Measurements from ENCODE around the gene CYB561. TPM values are rescaled to one million over a fixed set of nuclear protein-coding genes. Genes with fewer than 3 reads are reported as not detected.

The CYB561 gene
- total RNA-seq, 1 experiment from 2014 or later = 52.1 TPM

DNA sequence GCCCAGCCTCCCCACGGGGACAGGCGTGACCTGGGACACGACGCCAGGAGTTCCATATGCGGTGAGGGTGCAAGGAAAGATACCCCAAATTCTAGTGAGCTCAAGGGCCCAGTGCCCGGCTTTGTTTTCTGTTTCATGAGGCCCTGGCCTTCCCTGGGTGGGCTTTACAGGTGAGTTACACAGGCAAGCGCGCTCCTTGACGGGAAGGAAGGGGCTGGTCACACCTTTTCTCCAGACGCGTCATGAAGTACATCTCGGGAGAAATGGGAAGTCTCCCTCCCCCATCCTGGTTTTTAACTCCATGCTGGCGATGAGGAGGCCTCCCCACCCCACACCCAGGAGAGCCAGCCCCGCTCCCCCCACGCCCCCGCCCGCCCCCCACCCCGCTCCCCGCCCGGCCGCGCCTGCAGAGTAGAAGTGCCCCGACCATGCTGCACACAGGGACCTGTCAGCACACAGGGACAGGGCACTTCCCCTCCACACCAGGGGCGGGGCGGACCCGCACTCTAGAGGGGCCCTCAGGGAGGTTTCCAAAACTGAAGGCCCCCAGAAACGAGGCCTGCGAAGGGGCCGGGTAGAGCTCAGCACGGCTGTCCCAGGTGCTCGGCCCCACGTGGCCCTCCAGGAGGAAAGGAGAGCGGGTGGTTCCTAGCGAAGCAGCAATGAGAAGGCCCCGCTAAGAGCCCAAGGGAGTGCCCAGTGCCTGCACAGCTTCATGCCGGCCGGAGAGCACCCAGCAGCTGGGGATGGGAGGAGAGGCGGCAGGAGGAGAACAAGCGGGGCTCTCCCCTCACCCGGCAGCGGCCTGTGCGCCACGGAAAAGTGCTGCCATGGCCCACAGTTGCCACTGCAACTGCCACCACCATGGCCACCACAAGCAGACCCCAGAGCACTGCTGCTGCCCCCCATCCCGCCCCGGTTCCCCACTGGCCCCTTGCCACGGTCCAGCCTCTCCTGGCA, 7.7 kb downstream of the CYB561 start:
- TF ChIP-seq, protein P1, sequence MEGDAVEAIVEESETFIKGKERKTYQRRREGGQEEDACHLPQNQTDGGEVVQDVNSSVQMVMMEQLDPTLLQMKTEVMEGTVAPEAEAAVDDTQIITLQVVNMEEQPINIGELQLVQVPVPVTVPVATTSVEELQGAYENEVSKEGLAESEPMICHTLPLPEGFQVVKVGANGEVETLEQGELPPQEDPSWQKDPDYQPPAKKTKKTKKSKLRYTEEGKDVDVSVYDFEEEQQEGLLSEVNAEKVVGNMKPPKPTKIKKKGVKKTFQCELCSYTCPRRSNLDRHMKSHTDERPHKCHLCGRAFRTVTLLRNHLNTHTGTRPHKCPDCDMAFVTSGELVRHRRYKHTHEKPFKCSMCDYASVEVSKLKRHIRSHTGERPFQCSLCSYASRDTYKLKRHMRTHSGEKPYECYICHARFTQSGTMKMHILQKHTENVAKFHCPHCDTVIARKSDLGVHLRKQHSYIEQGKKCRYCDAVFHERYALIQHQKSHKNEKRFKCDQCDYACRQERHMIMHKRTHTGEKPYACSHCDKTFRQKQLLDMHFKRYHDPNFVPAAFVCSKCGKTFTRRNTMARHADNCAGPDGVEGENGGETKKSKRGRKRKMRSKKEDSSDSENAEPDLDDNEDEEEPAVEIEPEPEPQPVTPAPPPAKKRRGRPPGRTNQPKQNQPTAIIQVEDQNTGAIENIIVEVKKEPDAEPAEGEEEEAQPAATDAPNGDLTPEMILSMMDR (IDR thresholded peaks at IDR 0.05; ENCODE audit: unreplicated experiment) = no peak
- intact Hi-C loops (cut with micrococcal nuclease; ENCODE audit: unreplicated experiment) = no loop called here
- Mint-ChIP-seq H3K27me3 (ENCODE audit: unreplicated experiment) (no peaks in the 10 kb centered on the region), H3K27ac (ENCODE audit: unreplicated experiment) (no peak overlapping the region), H3K4me1 (ENCODE audit: low read depth, unreplicated experiment) (peaks cover 11% of the 10 kb centered on the region), H3K9me3 (ENCODE audit: low read depth, unreplicated experiment) (no peaks in the 10 kb centered on the region), H3K4me3 (ENCODE audit: low read depth, unreplicated experiment) (no peak overlapping the region), H3K36me3 (ENCODE audit: insufficient read depth, unreplicated experiment) (peaks cover 8% of the 10 kb centered on the region)
- no peak for DNase-seq
- CTCF ChIA-PET = no interaction called here
- no TSS peak for BruUV-seq (replicated peaks)

DNA sequence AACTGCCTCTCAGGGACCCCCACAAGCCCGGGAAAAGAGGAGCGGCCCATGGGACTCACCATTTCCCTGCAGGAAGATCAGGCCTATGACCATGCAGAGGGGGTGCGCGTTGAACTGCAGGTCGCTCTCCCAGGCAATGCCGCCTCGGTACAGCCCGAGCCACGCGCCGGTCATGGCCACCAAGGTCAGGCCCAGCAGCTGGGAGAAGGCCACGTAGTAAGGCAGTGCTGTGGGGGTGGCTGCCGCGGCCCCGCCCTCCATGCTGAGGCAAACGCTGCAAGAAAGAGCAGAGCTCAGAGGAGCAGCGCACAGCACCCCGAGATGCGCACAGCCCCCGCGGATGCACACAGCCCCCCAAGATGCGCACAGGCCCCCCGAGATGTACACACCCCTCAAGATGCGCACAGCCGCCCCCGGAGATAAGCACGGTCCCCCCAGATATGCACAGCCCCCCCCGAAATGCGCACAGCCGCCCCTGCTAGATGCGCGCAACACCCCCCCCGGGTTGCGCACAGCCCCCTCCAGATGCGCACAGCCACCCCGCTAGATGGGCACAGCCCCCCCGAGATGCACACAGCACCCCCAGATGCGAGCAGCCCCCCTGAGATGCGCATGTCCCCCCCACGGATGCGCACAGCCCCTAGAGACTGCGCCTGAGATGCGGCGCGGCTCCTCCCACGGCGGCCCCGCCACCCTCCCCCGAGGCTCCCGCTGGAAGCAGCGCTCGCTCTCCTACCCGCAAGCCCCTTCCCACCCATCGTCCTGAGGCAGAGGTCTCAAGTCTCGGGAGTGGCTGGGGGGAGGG, 8.6 kb downstream of the CYB561 start:
- H3K27ac Mint-ChIP-seq (ENCODE audit: unreplicated experiment) = no peak overlapping the region
- CTCF ChIA-PET = interaction anchor here (2.5 kb wide), 1 partner anchor 41 kb away, joined by 7 read pairs; no protein-coding TSS in a partner anchor
- DNase-seq = no peak
- H3K4me3 Mint-ChIP-seq (ENCODE audit: low read depth, unreplicated experiment) = no peak overlapping the region
- intact Hi-C loops (cut with micrococcal nuclease; ENCODE audit: unreplicated experiment) = no loop called here
- H3K27me3 Mint-ChIP-seq (ENCODE audit: unreplicated experiment) = no peaks in the 10 kb centered on the region
- H3K4me1 Mint-ChIP-seq (ENCODE audit: low read depth, unreplicated experiment) = peaks cover 11% of the 10 kb centered on the region
- no peaks in the 10 kb centered on the region for H3K9me3 Mint-ChIP-seq (ENCODE audit: low read depth, unreplicated experiment)
- TF ChIP-seq, protein P1 (IDR thresholded peaks at IDR 0.05; ENCODE audit: unreplicated experiment) = no peak
- BruUV-seq (replicated peaks) = no TSS peak
- peaks cover 8% of the 10 kb centered on the region for H3K36me3 Mint-ChIP-seq (ENCODE audit: insufficient read depth, unreplicated experiment)

DNA sequence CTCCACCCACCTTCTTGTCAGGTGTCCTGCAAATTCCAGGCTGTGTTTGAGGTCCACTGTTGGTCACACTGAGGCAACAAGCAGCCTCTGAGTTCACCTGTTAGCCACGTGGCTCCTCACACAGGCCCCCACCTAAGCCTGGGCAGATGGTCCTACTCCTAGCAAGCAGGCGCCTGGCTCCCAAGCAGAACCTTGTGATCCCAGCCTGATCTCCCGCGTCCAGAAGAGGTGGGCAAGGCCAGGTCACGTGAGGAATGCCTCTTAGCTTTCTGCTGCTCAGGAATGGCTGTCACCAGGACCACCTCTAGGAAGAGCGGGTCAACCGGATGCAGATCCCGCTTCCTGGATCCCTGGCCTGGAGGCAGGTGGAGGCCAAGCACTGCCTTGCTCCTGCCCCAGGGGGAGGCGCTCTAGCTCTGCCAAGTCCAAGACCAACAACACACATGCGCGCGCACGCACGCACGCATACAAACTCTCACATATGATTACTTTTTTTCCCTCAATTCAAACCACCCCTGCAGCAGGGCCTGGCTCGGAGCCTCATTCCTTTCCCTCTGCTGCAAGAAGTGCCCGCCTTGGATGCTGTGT, 9.5 kb downstream of the CYB561 start:
- Mint-ChIP-seq H3K36me3 (ENCODE audit: insufficient read depth, unreplicated experiment) (peaks cover 8% of the 10 kb centered on the region), H3K9me3 (ENCODE audit: low read depth, unreplicated experiment) (no peaks in the 10 kb centered on the region), H3K4me3 (ENCODE audit: low read depth, unreplicated experiment) (no peak overlapping the region), H3K27me3 (ENCODE audit: unreplicated experiment) (no peaks in the 10 kb centered on the region), H3K4me1 (ENCODE audit: low read depth, unreplicated experiment) (peaks cover 11% of the 10 kb centered on the region), H3K27ac (ENCODE audit: unreplicated experiment) (no peak overlapping the region)
- TF ChIP-seq, protein P1 (IDR thresholded peaks at IDR 0.05; ENCODE audit: unreplicated experiment) = no peak
- CTCF ChIA-PET = interaction anchor here (2.5 kb wide), 1 partner anchor 42 kb away, joined by 7 read pairs; no protein-coding TSS in a partner anchor
- intact Hi-C loops (cut with micrococcal nuclease; ENCODE audit: unreplicated experiment) = no loop called here
- no TSS peak for BruUV-seq (replicated peaks)
- no peak for DNase-seq

Data from Calu3 (cell line).